ENCODE data around the gene RFC5. TPM values are rescaled to one million over a fixed set of nuclear protein-coding genes. Genes with fewer than 3 reads are reported as not detected.
"Not testable (repeated sequence)": the region's sequence is repeated elsewhere in the genome, so short reads cannot be mapped to it uniquely, and the experiment has no call there.

Gene RFC5
- total and polyA plus RNA-seq, 2 donors, result 12.9 to 41.5 TPM

DNA sequence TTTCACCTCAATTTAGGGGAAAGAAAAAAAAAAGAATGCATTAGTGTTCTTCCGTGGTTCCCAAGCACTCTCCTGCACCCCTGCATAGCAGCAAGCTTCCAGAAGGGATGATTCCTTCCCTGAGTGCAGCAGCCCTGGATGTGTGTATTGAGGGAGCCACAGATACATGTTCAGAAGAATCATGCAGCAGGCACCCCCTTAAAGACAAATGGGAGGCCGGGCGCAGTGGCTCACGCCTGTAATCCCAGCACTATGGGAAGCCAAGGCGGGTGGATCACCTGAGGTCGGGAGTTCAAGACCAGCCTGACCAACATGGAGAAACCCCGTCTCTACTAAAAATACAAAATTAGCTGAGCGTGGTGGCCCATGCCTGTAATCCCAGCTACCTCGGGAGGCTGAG lies 65.0 kb downstream of the RFC5 start:
- not testable (repeated sequence) for H3K4me3 ChIP-seq (ENCODE audit: low read length in 2 of 2); H3K4me1 ChIP-seq (ENCODE audit: control insufficient read depth in 2 of 2, insufficient read depth in 2 of 2, low read length in 2 of 2); H3K9me3 ChIP-seq (ENCODE audit: control insufficient read depth in 2 of 2, insufficient read depth in 1 of 2, low read length in 1 of 2); H3K27me3 ChIP-seq (ENCODE audit: control insufficient read depth in 2 of 2, insufficient read depth in 1 of 2, low read length in 1 of 2); H3K36me3 ChIP-seq (ENCODE audit: control insufficient read depth in 2 of 2, insufficient read depth in 2 of 2, low read length in 1 of 2); H3K27ac ChIP-seq (ENCODE audit: low read depth in 1 of 2, low read length in 1 of 2); DNase-seq (ENCODE audit: low read depth in 6 of 9, low spot score in 9 of 9)
- WGBS, result 98% methylated on average over 9 of the region's 9 CpGs

Other genes starting within 250 kb of the RFC5 start
- gene KSR2, start 47.7 kb upstream of the RFC5 start, total RNA-seq, result 0.09 TPM
- gene KSR2, start 47.7 kb upstream of the RFC5 start, polyA plus RNA-seq, result 0.02 TPM
- 23.9 TPM for gene WSB2, start 44.5 kb downstream of the RFC5 start, total RNA-seq
- gene WSB2, start 44.5 kb downstream of the RFC5 start, polyA plus RNA-seq, result 34.8 TPM
- gene VSIG10, start 87.3 kb downstream of the RFC5 start, total RNA-seq, result 4.5 TPM
- gene VSIG10, start 87.3 kb downstream of the RFC5 start, polyA plus RNA-seq, result 7.8 TPM
- gene PEBP1, start 119.4 kb downstream of the RFC5 start, total RNA-seq, result 117 TPM
- gene PEBP1, start 119.4 kb downstream of the RFC5 start, polyA plus RNA-seq, result 210 TPM